Loucy (cell line): Measurements from ENCODE around the gene TSPAN19.

Experiments used
- CTCF ChIP-seq: fragments of 200-600 bp; sonication (generic); conservative IDR thresholded peaks from 2 replicates; pipeline ENCODE4 v1.5.1; 2014; ENCODE audit warnings: mild to moderate bottlenecking, antibody characterized with exemption, low read length
- EZH2phosphoT487 ChIP-seq: fragments of 200-600 bp; IDR thresholded peaks from 2 replicates; pipeline ENCODE4 v1.6.1; 2018; ENCODE audit warnings: antibody characterized with exemption, mild to moderate bottlenecking, moderate library complexity, borderline replicate concordance

GRCh38 chr12:85017618-85018017, 18.5 kb downstream of the TSPAN19 start:
- TF ChIP-seq CTCF, result no peak
- no peak for TF ChIP-seq EZH2phosphoT487
